GM12873 (cell line): ENCODE data around the gene STK24.

Source experiments
- CTCF ChIP-seq: IDR thresholded peaks from 2 replicates; pipeline ENCODE4 v1.5.1; 2012; ENCODE audit warnings: low read depth, mild to moderate bottlenecking, moderate library complexity, low read length, control low read depth; ENCODE audit not compliant: insufficient read depth; ENCODE audit errors: missing control alignments

The STK24 gene

GRCh38 chr13:98537740-98538139 is 39.2 kb downstream of the STK24 start:
- no peak for TF ChIP-seq CTCF

- no peak for TF ChIP-seq CTCF
These were observed 39.6 kb downstream of the STK24 start for GRCh38 chr13:98537306-98537705.

- TF ChIP-seq CTCF, result no peak
These were observed 40.2 kb downstream of the STK24 start for GRCh38 chr13:98536729-98537128.

GRCh38 chr13:98535501-98536354 is 41.2 kb downstream of the STK24 start:
- TF ChIP-seq CTCF, result no peak

- no peak for TF ChIP-seq CTCF
These were observed 42.1 kb downstream of the STK24 start for GRCh38 chr13:98534821-98535220.

- no peak for TF ChIP-seq CTCF
These were observed 43.0 kb downstream of the STK24 start for GRCh38 chr13:98533912-98534311.

- TF ChIP-seq CTCF, result no peak
These were observed 44.7 kb downstream of the STK24 start for GRCh38 chr13:98532254-98532653.
